Stimulated activated CD4-positive, alpha-beta T cell treated with anti-CD3 and anti-CD28 coated beads, Interleukin-12 subunit alpha, Interleukin-12 subunit beta, amount 100 ng/mL, for 24 hours (primary cell): ENCODE results near the gene ZNF354C.

Experiments
- DNase-seq, 2 experiments: peaks; one replicate each; pipeline ENCODE4 v3.0.0-alpha.2; 2020; ENCODE audit warnings: low read depth in 2 of 2

The ZNF354C gene

DNA sequence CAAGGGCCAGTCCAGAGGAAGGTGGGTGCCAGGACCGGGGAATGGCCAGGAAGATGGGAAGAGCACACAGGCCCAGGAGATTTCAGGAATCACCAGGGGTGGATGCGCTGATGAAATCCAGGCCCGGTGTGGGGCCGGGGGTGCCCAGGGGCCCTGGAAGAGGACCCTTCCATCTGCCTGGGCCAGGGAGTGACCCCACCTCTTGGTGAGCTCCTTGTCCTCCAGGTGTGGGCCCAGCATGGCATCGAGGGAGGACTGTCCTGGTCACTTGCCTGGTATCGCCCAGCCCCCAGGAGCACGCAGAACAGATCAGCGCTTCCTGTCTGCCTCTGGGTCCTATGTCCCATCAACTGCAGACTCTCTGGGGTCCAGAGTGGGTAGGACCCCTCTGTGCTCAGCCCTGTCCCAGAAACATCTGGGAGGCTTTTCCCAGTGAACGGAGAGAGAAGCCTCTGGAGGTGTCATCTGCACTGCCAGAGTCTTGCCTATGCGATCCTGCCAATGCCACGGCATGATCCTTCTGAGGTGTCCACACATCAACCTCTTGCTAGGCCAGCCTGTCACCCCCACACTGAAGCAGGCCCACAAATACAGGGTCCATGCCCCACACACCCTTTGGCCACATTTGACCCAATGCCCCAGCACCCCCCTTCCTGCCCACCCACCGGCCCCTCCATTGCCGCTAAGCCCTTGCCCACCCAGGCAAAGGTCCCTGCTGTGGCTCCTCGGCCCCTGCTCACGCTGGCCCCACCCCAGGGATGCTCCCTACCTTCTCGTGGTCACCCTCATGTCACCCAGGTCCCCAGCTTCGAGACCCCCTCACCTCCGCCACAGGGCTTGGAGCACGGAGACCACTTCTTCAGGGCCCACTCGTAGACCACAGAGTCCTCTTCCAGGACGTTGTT is 67.2 kb downstream of the ZNF354C start:
- DNase-seq: no peak

DNA sequence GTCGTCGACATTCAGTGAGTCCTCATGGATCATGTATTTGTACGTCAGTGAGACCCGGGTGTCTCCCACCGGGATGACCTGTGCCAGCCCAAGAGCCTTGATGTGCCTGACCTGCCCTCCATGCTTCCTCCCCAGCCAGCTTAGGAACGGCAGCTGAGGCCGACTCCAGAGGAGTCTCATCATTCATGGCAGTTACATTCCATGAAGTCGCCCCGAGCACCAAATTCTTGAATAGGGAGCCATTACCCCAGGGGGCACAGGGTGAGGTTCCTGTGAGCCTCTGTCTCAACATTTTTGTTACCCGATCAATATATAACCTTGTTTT is 67.8 kb downstream of the ZNF354C start:
- DNase-seq: no peak

DNA sequence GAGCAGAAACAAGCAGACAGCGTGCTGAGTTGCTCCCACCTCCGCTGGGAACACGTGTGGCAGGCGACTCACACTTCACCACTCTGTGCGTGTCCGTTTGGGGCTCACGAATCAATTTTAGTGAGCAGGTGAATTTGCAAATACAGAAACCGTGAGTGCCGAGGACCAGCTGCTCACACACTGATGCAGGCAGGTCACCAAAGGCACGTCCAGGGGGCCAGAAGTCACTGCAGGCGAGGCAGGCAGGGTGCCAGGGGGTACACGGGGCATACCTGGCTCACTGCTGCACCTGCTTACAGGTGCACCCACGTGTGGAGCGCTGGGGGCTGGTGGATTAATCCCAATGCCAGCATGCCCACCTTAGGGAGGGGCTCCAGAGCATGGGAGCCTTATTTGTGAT is 68.8 kb downstream of the ZNF354C start:
- no peak for DNase-seq

DNA sequence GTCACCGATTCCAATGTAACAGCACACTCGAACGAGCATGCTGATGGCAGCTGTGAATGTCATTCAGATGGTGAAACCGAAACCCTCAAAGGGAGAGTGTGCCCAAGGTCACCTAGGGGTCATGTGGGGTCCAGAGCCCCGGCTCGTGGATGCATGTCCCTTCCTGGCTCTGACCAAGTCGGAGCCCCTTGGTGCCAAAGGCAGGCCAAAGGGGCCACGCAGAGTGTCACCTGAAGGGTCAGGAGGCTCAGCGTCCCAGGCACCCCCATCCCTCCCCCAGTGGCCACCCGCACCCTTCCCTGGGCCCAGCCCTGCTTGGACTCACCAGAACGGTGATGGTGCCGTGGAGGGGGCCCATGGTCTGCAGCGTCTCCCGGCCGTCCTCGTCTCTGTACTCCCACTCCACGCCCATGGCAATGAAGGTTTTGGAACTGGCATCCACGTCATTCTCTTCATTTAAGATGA is 69.5 kb downstream of the ZNF354C start:
- no peak for DNase-seq

DNA sequence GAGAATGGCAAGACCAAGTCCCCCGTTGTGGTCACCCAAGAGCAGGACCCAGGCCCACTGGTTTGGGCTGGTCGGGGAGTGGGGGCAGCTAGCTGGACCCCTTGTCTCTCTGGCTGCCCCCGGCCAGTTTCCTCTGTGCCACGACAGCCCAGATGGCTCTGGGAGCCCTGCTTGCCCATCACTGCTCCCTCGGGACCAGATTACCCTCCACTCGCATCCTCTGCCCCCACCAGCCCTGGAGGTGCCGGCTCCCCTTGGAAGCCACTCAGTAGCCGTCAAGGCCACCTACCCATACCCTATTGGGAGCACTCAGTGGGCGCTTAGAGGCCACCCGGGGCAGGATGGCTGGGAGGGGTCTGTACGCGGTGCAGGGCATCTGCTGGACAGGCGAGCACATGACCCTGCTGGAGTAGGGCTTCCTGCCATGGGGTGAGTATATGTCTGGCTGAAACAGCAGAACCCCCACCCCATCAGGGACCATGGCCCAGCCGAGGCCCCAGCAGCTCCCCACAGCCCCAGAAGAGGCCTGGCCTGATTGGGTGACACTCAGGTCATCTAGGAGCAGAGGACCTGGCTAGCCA is 70.0 kb downstream of the ZNF354C start:
- no peak for DNase-seq

DNA sequence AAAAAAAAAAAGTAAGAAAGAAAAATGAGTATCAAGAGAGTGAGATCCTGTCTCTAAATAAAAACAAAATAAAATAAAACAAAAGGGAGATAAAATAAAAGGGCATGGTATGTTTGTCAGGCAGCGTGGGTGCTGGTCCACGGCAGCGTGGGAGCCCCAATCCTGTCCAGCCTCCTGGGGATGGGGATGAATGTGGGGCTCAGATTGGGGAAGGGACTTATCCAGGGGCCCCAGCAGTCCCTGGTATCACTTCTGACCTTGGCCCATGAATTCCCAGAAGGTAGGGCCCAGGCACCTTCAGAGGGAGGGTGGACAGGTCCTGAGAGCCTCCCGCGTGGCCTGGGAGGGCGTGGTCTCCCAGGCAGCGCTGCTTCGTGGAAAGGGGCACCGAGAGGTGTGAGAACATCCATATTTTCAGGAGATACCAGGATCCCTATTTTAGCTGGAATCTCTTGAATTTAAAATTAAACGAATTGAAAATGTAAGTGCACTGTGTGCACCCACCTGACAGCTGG is 71.2 kb downstream of the ZNF354C start:
- DNase-seq: no peak

DNA sequence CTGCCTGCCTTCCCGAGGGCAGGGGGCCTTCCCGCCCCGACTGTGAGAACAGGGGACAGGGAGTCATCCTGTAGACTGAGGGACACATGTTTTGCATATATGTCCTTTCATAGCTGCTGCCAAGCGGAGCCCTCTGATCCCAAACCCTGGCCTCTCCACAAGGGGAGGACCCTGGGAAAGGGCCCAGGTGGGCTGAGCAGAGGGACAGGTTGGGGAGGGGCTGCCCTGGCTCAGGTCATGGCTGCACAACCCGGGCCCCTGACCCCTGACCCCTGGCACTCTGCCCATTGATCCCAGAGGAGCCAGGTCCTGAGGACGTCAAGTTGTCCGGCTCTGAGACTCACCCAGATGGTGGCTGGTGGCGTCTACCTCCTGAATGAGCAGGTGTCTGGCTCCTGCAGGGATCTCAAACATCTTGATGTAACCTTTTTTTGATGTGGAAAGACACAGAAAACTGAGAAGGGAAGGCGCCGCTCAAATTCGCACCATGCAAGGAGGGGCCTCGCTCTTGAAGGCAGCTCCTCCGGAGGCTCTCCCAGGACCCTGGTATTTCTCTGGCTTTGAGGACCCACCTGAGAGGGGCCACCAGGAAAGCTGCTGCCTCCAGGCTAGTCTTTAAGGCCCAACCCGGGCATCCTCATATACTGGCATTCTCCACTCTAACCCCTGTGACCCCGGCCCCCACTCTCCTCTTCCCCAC is 71.9 kb downstream of the ZNF354C start:
- DNase-seq: no peak

DNA sequence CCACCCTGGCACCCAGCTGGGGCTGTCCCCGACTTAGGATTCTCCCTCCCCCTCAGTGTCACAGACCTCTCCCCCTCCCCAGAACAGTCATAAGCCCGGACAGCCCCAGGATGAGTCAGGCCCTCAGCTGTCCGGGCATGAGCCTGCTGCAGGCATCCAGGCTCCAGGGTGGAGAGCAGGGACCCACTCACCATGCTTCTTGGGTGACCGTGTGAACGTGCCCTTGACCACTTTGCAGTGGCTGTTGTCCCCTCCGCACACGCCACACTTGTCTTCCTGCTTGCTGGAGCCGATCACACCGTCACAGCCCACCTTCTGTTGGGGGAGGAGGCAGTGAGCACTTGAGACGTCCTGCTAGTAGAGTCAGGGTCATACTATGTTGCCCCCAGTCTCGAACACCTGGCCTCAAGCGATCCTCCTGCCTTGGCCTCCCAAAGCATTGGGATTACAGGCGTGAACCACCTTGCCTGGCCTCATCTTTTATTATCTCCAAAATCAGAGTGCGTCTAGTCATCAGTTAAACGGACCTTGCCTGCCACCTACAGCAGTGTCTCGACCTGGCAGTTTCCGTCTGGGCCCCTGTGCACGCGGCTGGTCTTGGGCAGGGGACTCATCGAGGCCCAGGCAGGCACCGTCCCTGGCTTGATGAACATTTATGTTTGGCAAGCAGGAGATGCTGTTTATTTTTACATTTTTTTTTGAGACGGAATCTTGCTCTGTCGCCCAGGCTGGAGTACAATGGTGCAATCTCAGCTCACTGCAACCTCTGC is 72.6 kb downstream of the ZNF354C start:
- no peak for DNase-seq
